IPS-11a (cell line): ENCODE measurements around the gene CD7.
A peak's percentile ranks its signal among the peaks of the same experiment; 100 is the strongest.

ENCODE experiments used
- H3K4me3 ChIP-seq: one replicate; pipeline ENCODE4 v1.5.1; 2013; ENCODE audit warnings: low read depth, low read length, control low read depth

The CD7 gene

DNA sequence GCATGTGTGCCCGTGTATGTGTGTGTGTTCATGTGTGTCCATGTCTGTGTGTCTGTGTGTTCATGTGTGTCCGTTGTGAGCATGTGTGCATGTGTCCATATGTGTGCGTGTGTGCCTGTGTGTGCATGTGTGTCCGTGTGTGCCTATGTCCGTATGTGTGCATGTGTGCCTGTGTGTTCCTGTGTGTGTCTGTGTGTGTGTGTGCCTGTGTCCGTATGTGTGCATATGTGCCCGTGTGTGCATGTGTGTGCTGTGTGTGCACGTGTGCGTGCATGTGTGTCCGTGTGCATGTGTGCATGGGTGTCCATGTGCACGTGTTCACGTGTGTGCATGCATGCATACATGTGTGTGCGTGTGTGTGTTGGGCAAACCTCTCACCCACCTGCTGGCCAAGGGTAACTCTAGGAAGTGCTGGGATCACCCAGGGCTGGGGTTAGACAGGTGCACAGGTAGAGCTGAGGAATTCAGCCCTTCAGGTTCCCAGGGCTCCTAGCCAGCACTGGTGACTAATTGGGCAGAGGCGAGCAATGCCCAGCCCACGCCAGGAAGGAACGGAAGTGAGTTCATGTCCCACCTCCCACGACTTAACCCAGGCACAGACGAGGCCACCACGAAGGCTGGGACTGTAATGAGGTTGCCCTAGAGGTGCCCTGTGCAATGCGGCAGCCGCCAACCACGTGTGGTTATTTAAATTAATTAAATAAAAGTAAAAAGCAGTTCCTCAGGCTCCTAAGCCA is 35.7 kb downstream of the CD7 start:
- no peak overlapping the region for H3K4me3 ChIP-seq

DNA sequence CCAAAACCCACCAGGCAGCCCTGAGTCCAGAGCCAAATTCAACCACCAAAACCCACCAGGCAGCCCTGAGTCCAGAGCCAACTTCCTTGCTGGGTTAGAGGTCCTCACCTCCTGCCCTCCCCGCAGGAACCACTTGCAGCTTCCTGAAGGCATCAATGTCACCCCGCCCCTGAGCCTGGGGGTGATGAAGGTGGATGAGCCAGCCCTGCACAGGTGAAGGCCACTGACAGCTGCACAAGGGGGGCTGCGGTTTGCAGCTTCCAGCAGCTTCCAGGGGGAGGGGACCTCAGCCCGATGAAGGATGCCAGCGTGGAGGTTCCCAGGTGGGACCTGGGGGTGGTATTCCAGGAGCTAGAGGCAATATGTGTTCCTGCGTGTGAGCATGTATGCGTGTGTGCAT is 36.3 kb downstream of the CD7 start:
- no peak overlapping the region for H3K4me3 ChIP-seq

- H3K4me3 ChIP-seq = no peak overlapping the region
Measured at GRCh38 chr17:82280537-82280936, 36.9 kb downstream of the CD7 start.

GRCh38 chr17:82278786-82279391 is 38.5 kb downstream of the CD7 start:
- no peak overlapping the region for H3K4me3 ChIP-seq

- no peak overlapping the region for H3K4me3 ChIP-seq
Measured at GRCh38 chr17:82278308-82278707, 39.1 kb downstream of the CD7 start.

DNA sequence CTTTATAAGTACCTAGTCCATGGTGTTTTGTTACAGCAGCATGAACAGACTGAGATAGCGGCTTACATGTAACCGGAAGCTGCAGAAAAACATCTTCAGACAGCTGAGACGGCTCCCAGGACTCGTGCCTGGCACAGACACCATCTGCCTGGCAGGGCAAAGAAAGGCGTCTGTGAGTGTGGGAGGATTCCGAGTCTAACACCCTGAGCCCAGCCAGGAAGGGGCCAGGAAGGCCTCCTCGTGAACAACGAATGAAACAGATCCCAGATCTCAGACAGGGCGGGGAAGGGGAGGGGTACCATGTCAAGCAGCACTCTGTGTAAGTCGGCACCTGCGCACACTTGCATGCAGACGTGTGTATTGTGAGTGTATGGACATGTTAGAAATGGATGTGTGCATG is 39.6 kb downstream of the CD7 start:
- no peak overlapping the region for H3K4me3 ChIP-seq

DNA sequence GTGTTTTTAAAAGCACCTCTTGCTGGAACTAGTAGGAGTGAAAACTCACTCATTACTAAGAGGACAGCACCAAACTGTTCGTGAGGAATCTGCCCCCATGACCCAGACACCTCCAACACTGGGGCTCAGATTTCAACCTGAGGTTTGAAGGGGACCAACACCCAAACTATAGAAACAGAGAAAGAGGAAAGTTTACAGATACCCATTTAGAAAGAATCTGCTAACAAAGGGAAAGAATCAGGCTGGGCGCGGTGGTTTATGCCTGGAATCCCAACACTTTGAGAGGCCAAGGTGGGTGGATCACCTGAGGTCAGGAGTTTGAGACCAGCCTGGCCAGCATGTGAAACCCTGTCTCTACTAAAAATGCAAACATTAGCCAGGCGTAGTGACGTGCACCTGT is 40.5 kb downstream of the CD7 start:
- H3K4me3 ChIP-seq = no peak overlapping the region

DNA sequence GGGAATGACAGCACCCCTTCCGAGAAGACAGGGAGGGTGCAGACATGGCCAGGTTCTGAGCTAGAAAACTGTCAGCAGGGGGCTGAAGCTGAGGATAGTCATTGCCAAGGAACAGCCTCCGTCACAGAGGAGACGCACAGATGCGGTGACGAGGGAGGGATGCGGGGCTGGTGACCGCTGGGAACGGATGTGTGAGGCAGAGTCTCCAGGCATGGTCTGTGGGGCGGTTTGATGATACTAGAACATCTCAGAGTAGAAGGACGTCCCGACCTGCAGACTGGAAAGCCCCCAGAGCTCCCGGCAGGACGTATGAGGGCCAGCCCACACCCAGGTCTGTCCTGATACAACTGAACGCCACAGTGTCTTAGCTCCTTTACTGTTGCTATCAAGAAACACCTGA is 42.1 kb downstream of the CD7 start:
- H3K4me3 ChIP-seq = no peak overlapping the region

DNA sequence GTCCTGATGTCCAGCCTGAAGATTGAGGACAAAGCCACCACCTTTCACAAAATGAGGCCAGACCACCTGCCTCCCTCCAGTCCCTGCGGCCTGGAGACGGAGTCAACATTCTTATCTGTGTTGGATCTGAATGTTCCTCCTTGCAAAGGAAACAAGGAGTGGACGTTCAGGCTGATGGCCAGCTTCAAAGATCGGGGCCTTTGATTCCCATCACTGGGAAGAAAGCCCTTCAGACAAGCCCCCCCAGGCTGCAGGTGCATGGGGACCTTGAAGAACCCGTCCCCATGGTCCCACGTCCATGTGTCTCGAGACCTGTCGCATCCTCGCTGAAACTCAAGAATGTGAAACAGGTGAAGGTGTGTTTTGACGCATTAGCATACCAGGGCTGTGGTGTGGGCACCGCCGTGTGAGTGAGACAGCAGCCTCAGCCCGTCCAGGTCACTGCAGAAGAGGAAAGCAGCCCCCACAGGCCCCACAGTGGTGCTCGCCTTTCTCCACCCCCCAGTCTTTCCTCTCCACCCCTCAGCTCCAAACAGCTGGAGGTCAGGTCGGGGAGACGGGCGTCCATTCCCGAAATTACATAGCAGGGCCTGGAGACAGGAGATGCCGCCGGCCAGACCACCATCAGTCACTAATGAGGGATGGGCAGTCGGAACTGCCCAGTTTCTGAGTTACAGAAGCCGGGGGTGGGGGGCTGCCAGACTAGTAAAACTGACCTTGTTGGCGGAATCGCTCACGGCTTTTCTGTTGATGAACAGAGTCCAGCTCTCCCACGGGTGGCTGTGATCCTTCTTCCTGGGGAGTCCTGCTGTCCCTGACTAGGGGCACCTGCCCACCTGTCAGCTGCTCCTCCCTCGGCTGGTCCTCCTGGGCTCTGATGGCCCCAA is 43.0 kb downstream of the CD7 start:
- no peak overlapping the region for H3K4me3 ChIP-seq

DNA sequence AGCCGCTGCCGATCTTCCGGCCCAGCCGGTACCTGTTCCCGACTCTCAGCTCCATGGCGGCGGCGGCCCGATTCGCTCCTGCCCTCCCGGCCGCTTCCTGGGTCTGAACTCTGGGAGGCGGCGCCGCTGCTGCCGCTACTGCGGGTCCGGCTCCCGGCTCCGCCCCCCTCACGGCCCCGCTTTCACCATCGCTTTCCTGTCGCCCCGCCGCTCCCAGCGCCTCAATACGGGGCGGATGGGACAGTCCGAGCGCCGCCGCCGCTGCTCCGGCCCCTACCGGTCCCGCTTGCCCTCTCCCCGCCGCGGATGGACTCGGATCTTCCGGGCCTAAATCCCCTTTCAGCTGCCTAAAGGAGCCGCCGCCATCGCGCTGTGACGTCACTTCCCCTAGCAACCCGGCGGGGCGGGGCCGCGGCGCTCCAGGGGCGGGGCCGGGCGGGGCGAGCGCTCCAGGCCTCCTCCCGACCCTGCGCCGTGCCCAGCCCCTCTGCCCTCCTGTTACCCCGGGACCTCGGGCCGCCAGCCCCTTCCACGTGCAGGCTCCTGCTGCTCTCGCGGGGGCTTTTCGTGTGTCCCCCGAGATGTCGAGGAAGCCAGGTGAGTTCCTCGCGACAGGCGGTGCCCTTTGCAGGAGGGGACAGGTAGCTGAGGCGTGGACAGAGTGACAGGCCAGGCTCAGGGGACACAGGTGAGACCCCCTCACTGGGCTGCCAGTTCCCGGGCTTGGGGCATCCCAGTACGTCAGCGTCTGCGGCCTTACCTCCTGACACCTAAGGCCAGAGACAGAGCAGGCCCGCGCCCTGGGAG is 43.9 kb downstream of the CD7 start, which contains the start of gene CSNK1D:
Gene CSNK1D, minus strand, starts transcription at position 374 of the 807 bp plus-strand sequence. Its CDS starts 319 bp downstream, at position 55.
- peak within 1 kb of the TSS; percentile 73 for H3K4me3 ChIP-seq

DNA sequence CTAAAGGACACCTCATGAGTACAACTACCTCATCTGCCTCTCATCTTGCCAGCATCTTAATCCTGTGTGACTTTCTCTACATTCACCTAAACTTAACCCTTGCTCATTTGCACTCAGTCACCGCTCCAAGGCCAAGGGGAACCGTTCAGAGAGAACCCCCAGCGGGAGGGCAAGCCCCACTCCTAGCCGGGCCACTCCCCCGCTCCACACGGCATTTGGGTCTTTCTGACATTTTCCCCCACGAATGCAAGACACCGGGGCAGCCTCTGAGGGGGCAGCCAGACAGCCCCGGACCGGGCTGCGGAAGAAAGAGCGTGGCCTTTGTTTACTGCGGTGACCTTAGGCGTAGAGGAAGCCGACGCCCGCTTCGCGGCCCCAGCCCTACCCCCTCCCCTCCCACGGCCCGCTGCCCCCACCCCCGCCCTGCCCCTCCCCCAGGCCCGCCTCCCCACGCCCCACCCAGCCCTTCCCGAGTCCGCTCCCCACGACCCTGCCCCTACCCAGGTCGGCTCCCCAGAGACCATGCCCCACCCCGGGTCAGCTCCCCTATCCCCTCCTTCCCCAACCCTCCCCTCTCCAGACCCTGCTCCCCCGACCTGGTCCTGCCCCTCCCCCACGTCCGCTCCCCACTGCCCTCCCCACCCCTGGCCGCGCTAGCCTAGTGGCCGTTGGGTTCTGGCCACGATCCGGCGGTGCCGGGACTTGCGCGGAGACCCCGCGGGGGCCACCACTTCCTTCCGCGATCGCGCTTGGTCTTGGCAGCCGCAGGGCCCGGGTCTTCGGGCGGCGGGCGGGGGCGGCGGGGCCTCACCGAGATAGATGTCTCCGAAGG is 44.7 kb downstream of the CD7 start:
- peak overlapping the region; percentile 73 for H3K4me3 ChIP-seq

DNA sequence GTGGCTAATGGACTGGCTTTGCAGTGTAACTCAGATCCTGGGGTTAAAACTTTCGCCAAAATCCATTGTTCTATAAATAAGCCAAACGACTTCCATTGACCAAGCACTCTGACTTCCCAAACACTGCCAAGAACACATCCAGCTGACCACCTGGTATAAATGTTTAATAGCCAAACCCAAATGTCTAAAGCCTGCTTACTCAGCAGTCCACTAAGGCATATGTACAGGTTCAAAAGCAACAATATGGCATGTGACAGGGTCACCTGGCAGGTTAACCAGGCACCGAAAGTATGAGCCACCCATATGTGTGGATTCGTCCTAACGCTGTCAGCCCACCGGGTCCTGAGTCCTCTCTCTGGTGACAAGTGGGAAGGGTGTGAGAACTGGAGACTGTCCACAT is 46.0 kb downstream of the CD7 start:
- H3K4me3 ChIP-seq = no peak overlapping the region

GRCh38 chr17:82270651-82271050 is 46.8 kb downstream of the CD7 start:
- H3K4me3 ChIP-seq = no peak overlapping the region

GRCh38 chr17:82269882-82270500 is 47.4 kb downstream of the CD7 start:
- H3K4me3 ChIP-seq = no peak overlapping the region

DNA sequence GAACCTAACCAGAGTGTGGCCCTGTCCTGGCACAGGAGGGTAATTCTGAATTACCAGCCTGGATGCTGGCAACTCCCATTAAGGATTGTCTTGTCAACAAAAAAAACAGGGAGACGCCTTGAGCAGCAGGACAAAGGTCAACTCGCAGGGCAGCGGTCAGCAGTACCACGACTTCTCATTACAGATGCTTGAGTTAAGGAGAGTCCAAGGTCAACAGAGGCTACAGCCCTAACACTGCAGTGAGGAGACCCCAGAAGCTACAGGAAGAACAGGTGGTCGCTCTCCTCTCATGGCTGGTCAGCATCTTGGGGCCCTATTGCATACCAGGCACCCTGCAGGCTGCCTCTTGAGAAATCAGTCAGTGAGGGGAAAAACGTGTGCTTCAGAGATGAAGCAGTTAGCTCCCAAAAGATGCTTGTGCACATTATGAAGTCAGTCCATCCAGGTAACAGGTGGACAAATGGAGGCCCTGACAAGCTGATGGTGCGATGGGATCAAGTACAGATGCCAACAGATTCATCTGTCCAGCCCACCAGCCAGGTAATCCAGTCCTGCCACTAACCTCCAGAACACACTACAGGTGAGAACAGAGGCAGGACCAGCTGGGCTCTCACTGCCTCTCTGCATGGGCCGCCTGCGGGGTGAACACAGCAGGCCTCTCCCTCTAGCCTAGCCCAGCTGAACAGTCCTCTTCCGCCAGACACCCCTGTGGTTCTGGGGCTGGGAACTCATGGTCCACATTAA is 48.1 kb downstream of the CD7 start:
- H3K4me3 ChIP-seq = no peak overlapping the region

- no peak overlapping the region for H3K4me3 ChIP-seq
Measured at GRCh38 chr17:82267575-82268379, 49.6 kb downstream of the CD7 start.

DNA sequence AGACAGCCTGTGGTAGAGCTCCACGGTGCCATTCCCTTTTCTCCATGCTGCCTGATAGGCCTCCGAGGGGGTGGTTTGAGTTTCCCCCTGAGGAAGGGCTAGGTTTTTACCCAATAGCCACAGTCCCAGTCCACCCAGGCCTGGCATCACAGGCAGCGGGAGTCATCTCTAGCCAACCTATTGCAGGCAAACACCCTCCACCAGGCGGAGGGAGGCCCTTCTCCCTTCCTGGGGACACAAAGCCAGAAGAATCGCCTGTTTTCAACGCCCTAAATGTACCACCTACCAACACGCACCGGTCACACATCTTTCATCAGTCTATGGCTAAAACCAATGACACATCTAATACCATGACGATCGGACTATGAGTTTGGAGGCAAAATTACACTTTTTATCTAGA is 51.3 kb downstream of the CD7 start:
- no peak overlapping the region for H3K4me3 ChIP-seq
